AG04449 (cell line): ENCODE measurements around the gene SOCS1.
A peak's percentile ranks its signal among the peaks of the same experiment; 100 is the strongest.

Source experiments
- CTCF ChIA-PET: fragments of 350-600 bp; formaldehyde crosslinking; extraction: SDS; loops from one replicate; lab custom pipeline; 2021; ENCODE audit warnings: antibody characterized with exemption; lab: Yijun Ruan, JAX
- POLR2A ChIA-PET: fragments of 400-600, 350-600 bp; formaldehyde crosslinking; extraction: SDS; loops from one replicate; lab custom pipeline; 2020; ENCODE audit warnings: antibody characterized with exemption, inconsistent platforms; lab: Yijun Ruan, JAX
- DNase-seq: peaks from one replicate; pipeline ENCODE4 v3.0.0-alpha.2; 2010; ENCODE audit warnings: low read depth, low spot score
- H3K4me3 ChIP-seq: 2 replicates; pipeline ENCODE4 v1.5.1; 2011; ENCODE audit warnings: low read depth, mild to moderate bottlenecking, control low read depth, low read length
- CTCF ChIP-seq: IDR thresholded peaks from one replicate; pipeline ENCODE4 v1.5.1; 2011; ENCODE audit warnings: mild to moderate bottlenecking, moderate library complexity, low read length, control low read depth, inconsistent platforms; ENCODE audit not compliant: insufficient read depth; ENCODE audit errors: missing control alignments

Gene SOCS1

GRCh38 chr16:11251525-11252481 is 4.2 kb downstream of the SOCS1 start:
- ChIA-PET POLR2A (interaction anchor here (0.6 to 0.8 kb wide), 3 partner anchors 247 to 1528 kb away, joined by 3 read pairs; no protein-coding TSS in a partner anchor), CTCF (interaction anchor here (1.2 to 13.4 kb wide), 2 partner anchors 21 to 285 kb away, joined by 3 to 492 read pairs; no protein-coding TSS in a partner anchor)
- peak; percentile 52 for DNase-seq
- no peak for TF ChIP-seq CTCF
- no peak overlapping the region for H3K4me3 ChIP-seq

GRCh38 chr16:11250786-11251524 is 5.0 kb downstream of the SOCS1 start:
- CTCF ChIA-PET = interaction anchor here (13.4 kb wide), 1 partner anchor 284 kb away, joined by 492 read pairs; no protein-coding TSS in a partner anchor
- no peak for TF ChIP-seq CTCF
- POLR2A ChIA-PET = interaction anchor here (0.6 to 0.8 kb wide), 2 partner anchors 246 to 287 kb away, joined by 3 read pairs; no protein-coding TSS in a partner anchor
- no peak overlapping the region for H3K4me3 ChIP-seq
- DNase-seq = no peak

- CTCF ChIA-PET = interaction anchor here (1.0 kb wide), 1 partner anchor 279 kb away, joined by 4 read pairs; no protein-coding TSS in a partner anchor
- POLR2A ChIA-PET = no interaction called here
- no peak for TF ChIP-seq CTCF
- no peak overlapping the region for H3K4me3 ChIP-seq
- DNase-seq = no peak
These were observed 5.8 kb downstream of the SOCS1 start for GRCh38 chr16:11250091-11250785.

GRCh38 chr16:11249233-11250061 is 6.6 kb downstream of the SOCS1 start:
- CTCF ChIA-PET = interaction anchor here (1.0 kb wide), 1 partner anchor 278 kb away, joined by 4 read pairs; no protein-coding TSS in a partner anchor
- POLR2A ChIA-PET = no interaction called here
- TF ChIP-seq CTCF = no peak
- DNase-seq = no peak
- no peak overlapping the region for H3K4me3 ChIP-seq

- CTCF ChIA-PET = interaction anchor here (0.8 kb wide), 1 partner anchor 281 kb away, joined by 3 read pairs; no protein-coding TSS in a partner anchor
- H3K4me3 ChIP-seq = no peak overlapping the region
- TF ChIP-seq CTCF = no peak
- POLR2A ChIA-PET = interaction anchor here (1.1 kb wide), 1 partner anchor 8 kb away, joined by 3 read pairs; the partner anchor contains the start of gene SOCS1
- no peak for DNase-seq
These were observed 7.9 kb downstream of the SOCS1 start for GRCh38 chr16:11248133-11248532.
